ENCODE data around the gene SLC25A11.

GRCh38 chr17:4942760-4943508 is 3.1 kb upstream of the SLC25A11 start:
- TF ChIP-seq CTCF (IDR thresholded peaks at IDR 0.05 in 2 of 3, conservative IDR thresholded peaks at IDR 0.05 in 1 of 3; ENCODE audit: borderline replicate concordance in 1 of 3, insufficient read depth in 1 of 3, low read depth in 2 of 3, low read length in 2 of 3) (no peak), ATF3 (IDR thresholded peaks at IDR 0.05) (no peak), EZH2phosphoT487 (IDR thresholded peaks at IDR 0.05; ENCODE audit: borderline replicate concordance) (no peak), POLR2A (IDR thresholded peaks at IDR 0.05; ENCODE audit: borderline replicate concordance, extremely low read depth, insufficient read depth, insufficient read length) (no peak), ZNF274 (IDR thresholded peaks at IDR 0.05; ENCODE audit: low read depth, low read length) (no peak), POLR2AphosphoS5 (IDR thresholded peaks at IDR 0.05; ENCODE audit: low read depth, low read length) (peak; percentile 37; the same call in 1 of the 2 replicates), FOSL1 (IDR thresholded peaks at IDR 0.05; ENCODE audit: low read depth) (no peak), EZH2 (IDR thresholded peaks at IDR 0.05) (no peak), YY1 (IDR thresholded peaks at IDR 0.05; ENCODE audit: extremely low read depth, insufficient replicate concordance, low read depth, low read length) (no peak), SP1 (IDR thresholded peaks at IDR 0.05; ENCODE audit: low read depth) (no peak), TCF7L2 (IDR thresholded peaks at IDR 0.05; ENCODE audit: borderline replicate concordance, extremely low read depth, insufficient read depth, insufficient read length) (no peak), ZBTB33 (IDR thresholded peaks at IDR 0.05; ENCODE audit: extremely low read depth, insufficient replicate concordance, low read length) (no peak), SIN3A (IDR thresholded peaks at IDR 0.05; ENCODE audit: low read depth) (no peak), EGR1 (IDR thresholded peaks at IDR 0.05; ENCODE audit: low read depth) (no peak)
